Activated CD4-positive, CD25-positive, alpha-beta regulatory T cell (primary cell): ENCODE measurements around the gene PRAME.
"Not testable (repeated sequence)": the region's sequence is repeated elsewhere in the genome, so short reads cannot be mapped to it uniquely, and the experiment has no call there.

Experiments used
- DNase-seq, 4 experiments: peaks; one replicate each; lab custom pipeline; 2025; lab: John Stamatoyannopoulos, UW

The PRAME gene

GRCh38 chr22:22550789-22551434, 8.2 kb downstream of the PRAME start:
- no peak for DNase-seq

GRCh38 chr22:22548910-22549309, 10.2 kb downstream of the PRAME start:
- no peak for DNase-seq

- no peak for DNase-seq
Observed at GRCh38 chr22:22548317-22548716, 10.7 kb downstream of the PRAME start.

GRCh38 chr22:22547692-22548300, 11.3 kb downstream of the PRAME start:
- DNase-seq: no peak

GRCh38 chr22:22547226-22547625, 11.8 kb downstream of the PRAME start:
- DNase-seq: no peak

GRCh38 chr22:22546490-22546889, 12.6 kb downstream of the PRAME start:
- no peak for DNase-seq

- DNase-seq: no peak
Observed at GRCh38 chr22:22545084-22545483, 14.0 kb downstream of the PRAME start.

- no peak for DNase-seq
Observed at GRCh38 chr22:22538226-22538989, 20.7 kb downstream of the PRAME start.

- no peak for DNase-seq
Observed at GRCh38 chr22:22536916-22537315, 22.1 kb downstream of the PRAME start.

- DNase-seq: no peak
Observed at GRCh38 chr22:22536515-22536914, 22.6 kb downstream of the PRAME start.

GRCh38 chr22:22535662-22536061, 23.4 kb downstream of the PRAME start:
- DNase-seq: no peak

GRCh38 chr22:22534604-22535415, 24.3 kb downstream of the PRAME start:
- DNase-seq: no peak

GRCh38 chr22:22533863-22534262, 25.2 kb downstream of the PRAME start:
- no peak for DNase-seq

GRCh38 chr22:22533417-22533816, 25.6 kb downstream of the PRAME start:
- no peak for DNase-seq

GRCh38 chr22:22532547-22533071, 26.5 kb downstream of the PRAME start:
- not testable (repeated sequence) for DNase-seq

- DNase-seq: no peak
Observed at GRCh38 chr22:22531770-22532546, 27.1 kb downstream of the PRAME start.

- DNase-seq: no peak
Observed at GRCh38 chr22:22528780-22529179, 30.3 kb downstream of the PRAME start.

GRCh38 chr22:22527312-22527711, 31.8 kb downstream of the PRAME start:
- no peak for DNase-seq

GRCh38 chr22:22526125-22526912, 32.7 kb downstream of the PRAME start:
- no peak for DNase-seq

- no peak for DNase-seq
Observed at GRCh38 chr22:22523494-22523893, 35.6 kb downstream of the PRAME start.
